Suprapubic skin (tissue), 3 donors: Measurements from ENCODE around the gene ADAT3.
"Not testable (repeated sequence)": the region's sequence is repeated elsewhere in the genome, so short reads cannot be mapped to it uniquely, and the experiment has no call there.

ENCODE experiments used
- CTCF ChIP-seq, 2 donors: fragments of 200-600 bp in 1 of 2; fragments of 450-650 bp in 1 of 2; sonication (generic) in 1 of 2; IDR thresholded peaks; one replicate each; pipeline ENCODE4 v1.5.1; 2016 to 2019; ENCODE audit warnings: antibody characterized with exemption in 2 of 2, mild to moderate bottlenecking in 1 of 2, moderate library complexity in 1 of 2
- EP300 ChIP-seq: sonication (generic); formaldehyde crosslinking; IDR thresholded peaks from one replicate; pipeline ENCODE4 v1.6.1; 2017; ENCODE audit warnings: antibody characterized with exemption
- POLR2A ChIP-seq, 2 donors: fragments of 450-650 bp; IDR thresholded peaks; one replicate each; pipeline ENCODE4 v1.6.1; 2017; ENCODE audit warnings: antibody characterized with exemption in 2 of 2, mild to moderate bottlenecking in 2 of 2, moderate library complexity in 2 of 2

GRCh38 chr19:1879982-1880381 is 25.2 kb upstream of the ADAT3 start:
- TF ChIP-seq CTCF (IDR thresholded peaks at IDR 0.05); POLR2A (IDR thresholded peaks at IDR 0.05); EP300: not testable (repeated sequence)
